Cardiac fibroblast (primary cell): ENCODE results near the gene SKA1.
A peak's percentile ranks its signal among the peaks of the same experiment; 100 is the strongest.
"Not testable (repeated sequence)": the region's sequence is repeated elsewhere in the genome, so short reads cannot be mapped to it uniquely, and the experiment has no call there.

Experiments
- DNase-seq, 2 donors: peaks; one replicate each; pipeline versions ENCODE4 v3.0.0 to v3.0.0-alpha.2; 2010; ENCODE audit warnings: low read depth in 2 of 2
- H3K4me3 ChIP-seq, 2 donors: replicated peaks in 1 of 2; 1 replicate in 1 of 2; 2 replicates in 1 of 2; pipeline ENCODE4 v1.5.1; 2011; ENCODE audit warnings: low read depth in 2 of 2, low read length in 2 of 2, mild to moderate bottlenecking in 2 of 2, moderate library complexity in 1 of 2
- CTCF ChIP-seq: IDR thresholded peaks from one replicate; pipeline ENCODE4 v1.5.1; 2011; ENCODE audit warnings: low read depth, mild to moderate bottlenecking, low read length, inconsistent platforms

SKA1 gene

GRCh38 chr18:50428531-50429206 is 53.8 kb downstream of the SKA1 start:
- H3K4me3 ChIP-seq, result no peak overlapping the region
- peak; percentile 45 to 48 for DNase-seq
- no peak for TF ChIP-seq CTCF

DNA sequence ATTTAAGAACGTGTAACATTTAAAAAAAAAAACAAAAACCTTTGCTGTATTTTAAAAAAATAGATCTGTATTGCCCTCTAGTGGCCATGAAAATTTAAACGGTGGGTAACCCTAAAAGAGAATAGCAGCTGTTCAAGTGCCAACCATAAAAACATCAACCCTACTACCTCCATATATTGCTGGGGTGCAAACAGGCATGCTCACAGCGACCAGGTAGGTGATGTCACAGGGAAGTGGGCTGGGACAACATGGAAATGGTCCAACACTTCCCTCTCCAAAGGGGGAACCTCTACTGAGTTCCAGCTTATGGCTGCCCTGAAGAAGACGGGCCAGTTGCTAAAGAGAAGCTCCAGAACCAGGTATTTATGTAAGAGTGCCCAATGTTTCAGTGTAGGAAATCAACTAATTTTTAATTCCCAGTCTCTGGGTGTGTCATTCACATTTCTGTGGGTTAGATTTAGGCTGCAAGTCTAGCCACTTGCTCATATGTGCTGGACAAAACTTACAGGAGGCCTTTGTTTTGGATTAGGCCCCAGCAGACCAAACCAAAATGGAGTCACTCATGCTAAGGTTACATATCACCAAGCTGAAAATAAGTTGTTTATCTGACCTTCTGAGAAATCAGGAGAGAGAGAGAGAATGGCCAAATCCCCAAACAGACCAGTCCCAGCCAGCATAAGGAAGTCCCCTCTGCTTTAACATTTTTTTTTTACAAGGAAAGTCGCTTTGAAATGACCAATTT is 54.5 kb downstream of the SKA1 start:
- TF ChIP-seq CTCF, result peak; percentile 37
- no peak overlapping the region for H3K4me3 ChIP-seq
- peak; percentile 52 to 57 for DNase-seq

- no peak for DNase-seq
- TF ChIP-seq CTCF, result no peak
Measured at GRCh38 chr18:50432915-50433314, 58.1 kb downstream of the SKA1 start.

GRCh38 chr18:50436742-50437141 is 61.9 kb downstream of the SKA1 start:
- H3K4me3 ChIP-seq, DNase-seq: not testable (repeated sequence)

More at GRCh38 chr18:50432915-50433314, 58.1 kb downstream of the SKA1 start:
- H3K4me3 ChIP-seq, result no peak overlapping the region

DNA sequence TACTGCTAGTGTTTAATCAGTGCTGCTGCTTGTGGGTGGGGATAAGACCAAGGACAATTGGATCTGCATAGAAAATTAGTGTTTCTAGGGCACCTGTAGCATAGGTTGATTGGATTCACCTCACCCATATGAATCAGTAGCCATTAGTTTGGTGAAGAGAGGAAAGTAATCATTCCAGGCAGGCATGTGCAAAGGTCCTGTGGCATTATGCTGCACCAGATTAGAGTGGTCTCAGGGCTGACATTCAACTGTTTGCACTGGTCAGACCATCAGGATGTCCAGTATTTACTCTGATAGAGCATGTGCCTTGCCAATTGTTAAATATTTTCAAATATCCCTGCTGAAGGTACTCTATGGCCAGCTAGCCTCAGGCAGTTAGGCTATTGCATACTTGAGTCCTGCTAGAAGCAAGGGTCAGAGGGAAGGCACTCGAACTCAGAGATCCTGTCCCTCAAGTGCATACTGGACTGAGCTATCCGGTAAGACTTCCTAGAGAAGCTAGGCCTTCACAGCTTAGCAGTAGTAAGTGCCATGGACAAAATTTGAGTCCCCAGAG is 64.7 kb downstream of the SKA1 start:
- TF ChIP-seq CTCF, result no peak
- DNase-seq, result no peak
- no peak overlapping the region for H3K4me3 ChIP-seq

DNA sequence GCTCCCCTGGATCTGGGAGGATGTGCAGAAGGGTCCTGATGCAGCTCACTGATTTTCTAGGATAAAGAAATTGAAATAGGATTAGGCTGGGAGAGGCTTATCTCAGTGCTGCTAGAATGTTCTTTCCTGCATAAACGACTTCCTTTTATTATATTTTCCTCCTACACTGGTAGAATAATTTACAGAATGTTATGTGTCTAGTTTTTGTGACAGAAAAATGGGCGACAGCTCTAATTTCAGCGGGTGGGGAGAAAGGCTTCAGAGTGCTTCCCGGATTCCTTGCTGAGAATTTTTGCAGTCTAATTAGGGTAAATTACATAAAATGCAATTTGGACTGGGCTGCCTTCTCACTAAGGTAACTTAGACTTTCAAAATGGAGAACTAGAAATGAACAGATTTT is 66.2 kb downstream of the SKA1 start:
- TF ChIP-seq CTCF, result no peak
- H3K4me3 ChIP-seq, result no peak overlapping the region
- no peak for DNase-seq

DNA sequence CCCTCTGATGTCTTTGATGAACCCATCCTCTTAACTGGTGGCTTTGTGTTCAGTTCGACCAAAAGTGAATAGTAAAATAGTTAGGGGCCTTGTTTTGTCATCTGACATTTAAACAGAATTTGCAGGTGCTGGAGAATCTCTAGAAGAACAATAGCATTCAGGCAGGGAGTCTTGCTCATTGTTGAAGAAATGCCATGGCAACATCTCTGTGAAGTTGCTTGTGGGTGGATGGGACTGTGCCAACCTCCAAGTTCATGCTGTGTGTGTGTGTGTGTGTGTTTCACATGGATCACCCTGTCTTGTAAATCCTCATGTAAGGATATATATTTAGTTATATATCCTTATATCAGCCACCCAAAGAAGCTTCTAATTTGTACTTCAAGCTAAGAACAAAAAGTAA is 66.7 kb downstream of the SKA1 start:
- H3K4me3 ChIP-seq, result no peak overlapping the region
- DNase-seq, result peak; percentile 9 to 16
- no peak for TF ChIP-seq CTCF
